Prostate gland (tissue), 2 donors: ENCODE measurements around the gene PIPOX. TPM values are rescaled to one million over a fixed set of nuclear protein-coding genes. Genes with fewer than 3 reads are reported as not detected.

Experiments used
- DNase-seq: peaks from one replicate; pipeline ENCODE4 v3.0.0-alpha.2; 2019; ENCODE audit warnings: low spot score
- H3K27ac ChIP-seq, 2 donors: fragments of 200-600 bp; sonication (generic); 2 replicates each; pipeline ENCODE4 v1.5.1; 2017 to 2019
- H3K27me3 ChIP-seq: fragments of 200-600 bp; sonication (generic); replicated peaks from 2 replicates; pipeline ENCODE4 v1.5.1; 2019; ENCODE audit not compliant: insufficient read depth
- H3K36me3 ChIP-seq, 2 donors: fragments of 200-600 bp; sonication (generic); 1 replicate in 1 of 2; 2 replicates in 1 of 2; pipeline versions ENCODE4 v1.5.1 to v1.8.1; 2017 to 2019
- H3K4me1 ChIP-seq: fragments of 200-600 bp; sonication (generic); replicated peaks from 2 replicates; pipeline ENCODE4 v1.5.1; 2019
- H3K4me3 ChIP-seq, 2 donors: fragments of 200-600 bp; sonication (generic); 2 replicates each; pipeline ENCODE4 v1.5.1; 2017 to 2019
- H3K9me3 ChIP-seq: fragments of 200-600 bp; sonication (generic); 2 replicates; pipeline ENCODE4 v1.5.1; 2017
- CTCF ChIP-seq, 4 experiments: fragments of 200-600 bp in 2 of 4; fragments of 450-650 bp in 2 of 4; sonication (generic) in 2 of 4; IDR thresholded peaks; 1 replicate in 3 of 4; 2 replicates in 1 of 4; pipeline ENCODE4 v1.5.1; 2016 to 2019; ENCODE audit warnings: antibody characterized with exemption in 4 of 4, mild to moderate bottlenecking in 2 of 4, moderate library complexity in 2 of 4
- POLR2A ChIP-seq: fragments of 450-650 bp; IDR thresholded peaks from one replicate; pipeline ENCODE4 v1.6.1; 2016; ENCODE audit warnings: antibody characterized with exemption, mild to moderate bottlenecking
- POLR2AphosphoS5 ChIP-seq: sonication (generic); formaldehyde crosslinking; IDR thresholded peaks from one replicate; pipeline ENCODE4 v1.6.1; 2017; ENCODE audit warnings: antibody characterized with exemption
- WGBS: methylation state at CpG from one replicate; pipeline ENCODE4 v1.1.5; 2018; 5-methylcytosine and 5-hydroxymethylcytosine counted together
- intact Hi-C: fragments of 100-400 bp; cut with DNase I; formaldehyde crosslinking; loops from one replicate; pipeline ENCODE4 v1.14.2; 2022
- total RNA-seq, 2 donors: library from RNA; depleted of rRNA; stranded (reverse); fragments of >200 nt; gene quantifications; one replicate each; pipeline ENCODE4 v1.1.0, GENCODE V29; 2016

PIPOX gene
- total RNA-seq, 2 donors from 2014 or later = 3.1 to 6.2 TPM

GRCh38 chr17:29090750-29091605 lies 48.0 kb downstream of the PIPOX start:
- intact Hi-C loops = no loop called here
- no peak for DNase-seq
- H3K27me3 ChIP-seq = no peaks in the 10 kb centered on the region
- no peaks in the 10 kb centered on the region for H3K4me1 ChIP-seq
- peaks cover 0 to 21% of the 10 kb centered on the region in 2 donors for H3K36me3 ChIP-seq
- H3K27ac ChIP-seq = no peak overlapping the region
- TF ChIP-seq CTCF (IDR thresholded peaks at IDR 0.05) = no peak
- 71% methylated on average over 12 of the region's 12 CpGs for WGBS
- no peaks in the 10 kb centered on the region for H3K9me3 ChIP-seq
- H3K4me3 ChIP-seq = no peak overlapping the region

GRCh38 chr17:29091606-29092289 lies 48.8 kb downstream of the PIPOX start:
- WGBS = 38% methylated on average over 13 of the region's 13 CpGs
- DNase-seq = peak; percentile 62
- H3K4me3 ChIP-seq = no peak overlapping the region
- TF ChIP-seq POLR2AphosphoS5 (peak; percentile 41), CTCF (IDR thresholded peaks at IDR 0.05) (no peak)
- H3K9me3 ChIP-seq = no peaks in the 10 kb centered on the region
- no peaks in the 10 kb centered on the region for H3K27me3 ChIP-seq
- peaks cover 0 to 19% of the 10 kb centered on the region in 2 donors for H3K36me3 ChIP-seq
- H3K27ac ChIP-seq = no peak overlapping the region
- intact Hi-C loops = no loop called here
- no peaks in the 10 kb centered on the region for H3K4me1 ChIP-seq

- TF ChIP-seq POLR2AphosphoS5 (no peak), CTCF (IDR thresholded peaks at IDR 0.05) (no peak), POLR2A (no peak)
- H3K4me3 ChIP-seq = no peak overlapping the region
- no peak for DNase-seq
- peaks cover 7 to 18% of the 10 kb centered on the region in 2 donors for H3K36me3 ChIP-seq
- no peaks in the 10 kb centered on the region for H3K9me3 ChIP-seq
- intact Hi-C loops = no loop called here
- no peaks in the 10 kb centered on the region for H3K4me1 ChIP-seq
- no peak overlapping the region for H3K27ac ChIP-seq
- no peaks in the 10 kb centered on the region for H3K27me3 ChIP-seq
- 94% methylated on average over 20 of the region's 20 CpGs for WGBS
Observed at GRCh38 chr17:29093090-29093871, 50.3 kb downstream of the PIPOX start.

- H3K9me3 ChIP-seq = no peaks in the 10 kb centered on the region
- intact Hi-C loops = no loop called here
- DNase-seq = no peak
- no peak for TF ChIP-seq POLR2A
- no peak for TF ChIP-seq POLR2AphosphoS5
- no peak for TF ChIP-seq CTCF (IDR thresholded peaks at IDR 0.05)
- no peaks in the 10 kb centered on the region for H3K4me1 ChIP-seq
- 92% methylated on average over 11 of the region's 11 CpGs for WGBS
- H3K4me3 ChIP-seq = no peak overlapping the region
- H3K27ac ChIP-seq = no peak overlapping the region
- peaks cover 7 to 24% of the 10 kb centered on the region in 2 donors for H3K36me3 ChIP-seq
- H3K27me3 ChIP-seq = no peaks in the 10 kb centered on the region
Observed at GRCh38 chr17:29094101-29094708, 51.3 kb downstream of the PIPOX start.
